ENCODE data around the gene TRAF7. TPM values are rescaled to one million over a fixed set of nuclear protein-coding genes. Genes with fewer than 3 reads are reported as not detected.
"Not testable (repeated sequence)": the region's sequence is repeated elsewhere in the genome, so short reads cannot be mapped to it uniquely, and the experiment has no call there.

Gene TRAF7
- total and polyA plus RNA-seq, 2 of the 13 experiments (the other 11 are each of a cell fraction or from before 2014, with no cell fraction given), result 47.9 to 65.6 TPM

GRCh38 chr16:2135770-2136490 is 19.7 kb upstream of the TRAF7 start, which contains the start of gene PKD1 (continued):
- TF ChIP-seq TAF1 (CRISPR knock-in tag; IDR thresholded peaks at IDR 0.05) (peak; percentile 31; the same call in 1 of the 2 replicates), BCL3 (CRISPR knock-in tag; IDR thresholded peaks at IDR 0.05) (0 out of 2 replicates have a peak, but pooled peaks have one; percentile 40), BHLHE40 (IDR thresholded peaks at IDR 0.05; ENCODE audit: low read length) (peak; percentile 53), GATAD2A (CRISPR knock-in tag; IDR thresholded peaks at IDR 0.05) (peak; percentile 24; the same call in 1 of the 2 replicates), IKZF5 (CRISPR knock-in tag; IDR thresholded peaks at IDR 0.05) (0 out of 2 replicates have a peak, but pooled peaks have one; percentile 35), HIC2 (CRISPR knock-in tag; IDR thresholded peaks at IDR 0.05; ENCODE audit: low read depth) (peak; percentile 47; the same call in 1 of the 2 replicates), HNRNPLL (IDR thresholded peaks at IDR 0.05; ENCODE audit: low read depth, low read length, poor library complexity, severe bottlenecking) (peak; percentile 50), DRAP1 (CRISPR knock-in tag; IDR thresholded peaks at IDR 0.05) (peak; percentile 64; the same call in 1 of the 2 replicates), YEATS4 (CRISPR knock-in tag; IDR thresholded peaks at IDR 0.05; ENCODE audit: borderline replicate concordance) (0 out of 2 replicates have a peak, but pooled peaks have one; percentile 23), SPEN (CRISPR knock-in tag; IDR thresholded peaks at IDR 0.05; ENCODE audit: low read depth) (peak; percentile 31; the same call in 1 of the 2 replicates), GABPB1 (CRISPR knock-in tag; IDR thresholded peaks at IDR 0.05) (peak; percentile 75), POLR2G (IDR thresholded peaks at IDR 0.05; ENCODE audit: low read depth, low read length) (peak; percentile 53; the same call in 1 of the 2 replicates), CREB1 (IDR thresholded peaks at IDR 0.05) (0 out of 2 replicates have a peak, but pooled peaks have one; percentile 21), SALL1 (CRISPR knock-in tag; IDR thresholded peaks at IDR 0.05) (peak; percentile 32; the same call in 1 of the 2 replicates), ZNF205 (CRISPR knock-in tag; IDR thresholded peaks at IDR 0.05) (0 out of 2 replicates have a peak, but pooled peaks have one; percentile 17), TFDP2 (CRISPR knock-in tag; IDR thresholded peaks at IDR 0.05) (peak; percentile 75), ERF (CRISPR knock-in tag; IDR thresholded peaks at IDR 0.05) (0 out of 2 replicates have a peak, but pooled peaks have one; percentile 40), THAP11 (CRISPR knock-in tag; IDR thresholded peaks at IDR 0.05) (peak; percentile 46; the same call in 1 of the 2 replicates), MAZ (CRISPR knock-in tag; IDR thresholded peaks at IDR 0.05; ENCODE audit: low read depth) (peak; percentile 34; the same call in 1 of the 2 replicates), MNT (IDR thresholded peaks at IDR 0.05) (peak; percentile 60)
- TF ChIP-seq CREB1 (CRISPR knock-in tag; IDR thresholded peaks at IDR 0.05); MAZ (IDR thresholded peaks at IDR 0.05; ENCODE audit: borderline replicate concordance, low read depth, low read length): not testable (repeated sequence)
